H1 (cell line): Measurements from ENCODE around the gene UBE2V1. TPM values are rescaled to one million over a fixed set of nuclear protein-coding genes. Genes with fewer than 3 reads are reported as not detected.

Source experiments
- CTCF ChIA-PET: fragments of 300-600 bp; sonication (Branson Sonifier 250); formaldehyde crosslinking; loops from one replicate; lab custom pipeline; 2021; ENCODE audit not compliant: partially characterized antibody; lab: Charles Lee
- POLR2A ChIA-PET: fragments of 300-600 bp; sonication (Branson Sonifier 250); formaldehyde crosslinking; loops from one replicate; lab custom pipeline; 2021; ENCODE audit warnings: inconsistent platforms; ENCODE audit not compliant: partially characterized antibody; lab: Charles Lee
- DNase-seq, 2 experiments: peaks; one replicate each; pipeline versions ENCODE4 v3.0.0 to v3.0.0-alpha.2; 2010 to 2022; ENCODE audit warnings: low spot score in 2 of 2, low read depth in 1 of 2, mixed read lengths in 1 of 2
- FAIRE-seq: peaks from 2 replicates; lab custom pipeline; 2011; peaks lifted over from hg19 to GRCh38; lab: Jason Lieb, UNC
- H2AFZ ChIP-seq: 2 replicates; pipeline ENCODE4 v1.8.1; 2012; ENCODE audit warnings: low read length, inconsistent platforms
- H2AK5ac ChIP-seq: 2 replicates; pipeline ENCODE4 v1.6.1; 2013; ENCODE audit warnings: low read depth, low read length
- H2BK120ac ChIP-seq: replicated peaks from 2 replicates; pipeline ENCODE3; 2013; ENCODE audit warnings: low read depth, low read length, inconsistent platforms
- H2BK12ac ChIP-seq: 2 replicates; pipeline ENCODE4 v1.6.1; 2013; ENCODE audit warnings: low read depth, low read length
- H2BK15ac ChIP-seq: 2 replicates; pipeline ENCODE4 v1.6.1; 2013; ENCODE audit warnings: low read length
- H2BK20ac ChIP-seq: 2 replicates; pipeline ENCODE4 v1.6.1; 2013; ENCODE audit warnings: low read length
- H2BK5ac ChIP-seq: 2 replicates; pipeline ENCODE4 v1.6.1; 2013; ENCODE audit warnings: low read depth, low read length
- H3K14ac ChIP-seq: 2 replicates; pipeline ENCODE4 v1.6.1; 2013; ENCODE audit warnings: inconsistent platforms; ENCODE audit not compliant: insufficient read length
- H3K18ac ChIP-seq: 2 replicates; pipeline ENCODE4 v1.6.1; 2013; ENCODE audit warnings: low read length; ENCODE audit errors: extremely low read depth
- H3K23ac ChIP-seq: 2 replicates; pipeline ENCODE4 v1.6.1; 2013; ENCODE audit warnings: inconsistent platforms; ENCODE audit not compliant: insufficient read length
- H3K23me2 ChIP-seq: 2 replicates; pipeline ENCODE4 v1.6.1; 2013; ENCODE audit warnings: low read depth, low read length
- H3K27ac ChIP-seq: 2 replicates; pipeline ENCODE4 v1.6.1; 2011; ENCODE audit warnings: low read depth, low read length, inconsistent platforms
- H3K27me3 ChIP-seq, 4 experiments: replicated peaks in 1 of 4; 1 replicate in 1 of 4; 2 replicates in 3 of 4; pipeline versions ENCODE4 v1.6.1 to v1.8.1; 2011 to 2013; ENCODE audit warnings: low read length in 3 of 4, mild to moderate bottlenecking in 3 of 4, inconsistent platforms in 2 of 4, mixed read lengths in 2 of 4, moderate library complexity in 1 of 4; ENCODE audit not compliant: control insufficient read depth in 3 of 4, insufficient read depth in 3 of 4; ENCODE audit errors: extremely low read depth in 1 of 4
- H3K36me3 ChIP-seq, 4 experiments: 2 replicates each; pipeline versions ENCODE4 v1.6.1 to v1.8.1; 2011 to 2013; ENCODE audit warnings: mild to moderate bottlenecking in 4 of 4, low read length in 3 of 4, moderate library complexity in 2 of 4, control low read depth in 1 of 4, inconsistent platforms in 1 of 4; ENCODE audit not compliant: insufficient read depth in 4 of 4, control insufficient read depth in 2 of 4
- H3K4ac ChIP-seq: replicated peaks from 2 replicates; pipeline ENCODE3; 2013; ENCODE audit warnings: low read length, low read depth, mixed read lengths, inconsistent platforms; ENCODE audit not compliant: insufficient read length
- H3K4me1 ChIP-seq, 4 experiments: replicated peaks in 1 of 4; 1 replicate in 1 of 4; 2 replicates in 3 of 4; pipeline versions ENCODE4 v1.6.1 to v1.8.1; 2011 to 2013; ENCODE audit warnings: low read length in 3 of 4, inconsistent platforms in 2 of 4, mixed read lengths in 1 of 4; ENCODE audit not compliant: insufficient read depth in 4 of 4, control insufficient read depth in 3 of 4
- H3K4me2 ChIP-seq, 2 experiments: 2 replicates each; pipeline versions ENCODE4 v1.6.1 to v1.8.1; 2011 to 2013; ENCODE audit warnings: low read depth in 2 of 2, low read length in 2 of 2, control low read depth in 1 of 2, inconsistent platforms in 1 of 2, mild to moderate bottlenecking in 1 of 2; ENCODE audit not compliant: insufficient read depth in 1 of 2
- H3K4me3 ChIP-seq, 4 experiments: fragments of 200-600, 300-600 bp in 1 of 4; sonication (generic), shearing (Covaris generic), sonication (Bioruptor Twin) in 1 of 4; 2 replicates each; pipeline versions ENCODE4 v1.5.1 to v1.8.1; 2011 to 2016; ENCODE audit warnings: low read length in 4 of 4, low read depth in 3 of 4, control low read depth in 2 of 4, inconsistent platforms in 2 of 4, mild to moderate bottlenecking in 2 of 4, mixed read lengths in 1 of 4, moderate library complexity in 1 of 4; ENCODE audit not compliant: insufficient read depth in 2 of 4; ENCODE audit errors: extremely low read depth in 1 of 4
- H3K56ac ChIP-seq: replicated peaks from 2 replicates; pipeline ENCODE3; 2013; ENCODE audit warnings: low read depth, mild to moderate bottlenecking, mixed read lengths, low read length, inconsistent platforms; ENCODE audit not compliant: insufficient read length
- H3K79me1 ChIP-seq: 2 replicates; pipeline ENCODE4 v1.6.1; 2013; ENCODE audit warnings: low read depth, low read length, control low read depth
- H3K79me2 ChIP-seq, 2 experiments: 2 replicates each; pipeline versions ENCODE4 v1.6.1 to v1.8.1; 2012 to 2013; ENCODE audit warnings: low read length in 2 of 2, mild to moderate bottlenecking in 2 of 2, inconsistent platforms in 1 of 2; ENCODE audit not compliant: insufficient read depth in 2 of 2, control insufficient read depth in 1 of 2
- H3K9ac ChIP-seq, 4 experiments: replicated peaks in 1 of 4; 1 replicate in 1 of 4; 2 replicates in 3 of 4; pipeline versions ENCODE4 v1.6.1 to v1.8.1; 2011 to 2013; ENCODE audit warnings: low read depth in 3 of 4, low read length in 3 of 4, control low read depth in 2 of 4, mild to moderate bottlenecking in 2 of 4, moderate library complexity in 2 of 4, inconsistent platforms in 1 of 4; ENCODE audit errors: extremely low read depth in 1 of 4
- H3K9me3 ChIP-seq, 2 experiments: 2 replicates each; pipeline versions ENCODE4 v1.6.1 to v1.8.1; 2012 to 2013; ENCODE audit warnings: mild to moderate bottlenecking in 2 of 2, moderate library complexity in 2 of 2, control low read depth in 1 of 2, inconsistent platforms in 1 of 2, low read depth in 1 of 2, low read length in 1 of 2, mixed read lengths in 1 of 2; ENCODE audit not compliant: insufficient read depth in 2 of 2
- H4K20me1 ChIP-seq, 2 experiments: replicated peaks in 1 of 2; 2 replicates each; pipeline versions ENCODE3 to v1.8.1; 2011 to 2013; ENCODE audit warnings: inconsistent platforms in 2 of 2, low read length in 2 of 2, mild to moderate bottlenecking in 1 of 2; ENCODE audit not compliant: insufficient read depth in 2 of 2, control insufficient read depth in 1 of 2
- H4K5ac ChIP-seq: 2 replicates; pipeline ENCODE4 v1.6.1; 2013; ENCODE audit warnings: low read length, low read depth, mixed read lengths, inconsistent platforms; ENCODE audit not compliant: insufficient read length
- H4K8ac ChIP-seq: 2 replicates; pipeline ENCODE4 v1.8.0; 2013; ENCODE audit warnings: mild to moderate bottlenecking, moderate library complexity, low read length, inconsistent platforms; ENCODE audit not compliant: insufficient read depth; ENCODE audit errors: extremely low read depth
- H4K91ac ChIP-seq: replicated peaks from 2 replicates; pipeline ENCODE3; 2013; ENCODE audit warnings: low read length, mixed read lengths, inconsistent platforms; ENCODE audit not compliant: insufficient read length
- CBX5 ChIP-seq: fragments of 300-800, 300-1000 bp; sonication (generic); IDR thresholded peaks from 2 replicates; pipeline ENCODE4 v1.7.1; 2016; ENCODE audit warnings: antibody characterized with exemption, low read length, low read depth
- CHD2 ChIP-seq: IDR thresholded peaks from 2 replicates; pipeline ENCODE4 v1.6.1; 2012; ENCODE audit warnings: low read length, improper control_type of control experiment
- FOSL1 ChIP-seq: IDR thresholded peaks from 2 replicates; pipeline ENCODE4 v1.6.1; 2011; ENCODE audit warnings: mild to moderate bottlenecking, low read depth, low read length, moderate library complexity; ENCODE audit not compliant: insufficient read depth
- GTF2F1 ChIP-seq: IDR thresholded peaks from 2 replicates; pipeline ENCODE4 v1.6.1; 2012; ENCODE audit warnings: low read depth, low read length, improper control_type of control experiment, borderline replicate concordance
- HDAC6 ChIP-seq: IDR thresholded peaks from one replicate; pipeline ENCODE4 v1.7.1; 2012; ENCODE audit warnings: low read depth, mild to moderate bottlenecking, inconsistent platforms, low read length, moderate library complexity
- POLR2AphosphoS5 ChIP-seq: IDR thresholded peaks from 2 replicates; pipeline ENCODE4 v1.6.1; 2011; ENCODE audit warnings: low read depth, low read length
- RNF2 ChIP-seq: fragments of 200-900, 300-1000 bp; sonication (generic); IDR thresholded peaks from 2 replicates; pipeline ENCODE4 v1.7.1; 2016; ENCODE audit warnings: borderline replicate concordance, low read depth, mild to moderate bottlenecking, antibody characterized with exemption, low read length; ENCODE audit not compliant: poor library complexity, severe bottlenecking; ENCODE audit errors: missing control alignments
- RXRA ChIP-seq: IDR thresholded peaks from 2 replicates; pipeline ENCODE4 v1.6.1; 2011; ENCODE audit warnings: low read depth, mild to moderate bottlenecking, low read length, moderate library complexity; ENCODE audit not compliant: insufficient read depth
- SP1 ChIP-seq: IDR thresholded peaks from 2 replicates; pipeline ENCODE4 v1.6.1; 2011; ENCODE audit warnings: low read depth, low read length
- TAF1 ChIP-seq: IDR thresholded peaks from 2 replicates; pipeline ENCODE4 v1.6.1; 2011; ENCODE audit warnings: mild to moderate bottlenecking, low read depth, low read length
- WGBS, 2 experiments: shearing (Covaris generic) in 1 of 2; methylation state at CpG; one replicate each; pipeline versions ENCODE4 v1.1.6 to v1.1.7; 2013 to 2015; ENCODE audit warnings: low lambda C conversion rate in 2 of 2, mixed read lengths in 2 of 2, inconsistent platforms in 1 of 2, low coverage in 1 of 2, missing lambda C conversion rate in 1 of 2; ENCODE audit not compliant: insufficient replicate concordance in 2 of 2, insufficient coverage in 1 of 2, insufficient read length in 1 of 2; ENCODE audit errors: extremely low coverage in 1 of 2, missing lambda C conversion rate in 1 of 2; 5-methylcytosine and 5-hydroxymethylcytosine counted together
- polyA plus RNA-seq, 7 experiments: library from polyadenylated mRNA; depleted of rRNA in 3 of 7; stranded (reverse) in 5 of 7; unstranded in 2 of 7; fragments of >200 nt in 5 of 7; fragments of 200-250 nt in 2 of 7; gene quantifications; 1 replicate in 5 of 7; 2 replicates in 1 of 7; 4 replicates in 1 of 7; pipeline versions ENCODE4 v1.2.1 to v1.2.3, GENCODE V29; 2011 to 2013; ENCODE audit warnings: missing spikeins in 2 of 7, mixed read lengths in 2 of 7
- total RNA-seq: library from RNA; stranded (reverse); fragmentation: NEBNext Ultra II Directional; extraction: Animal tissue kit (Norgen Biotek cat#: 25700); gene quantifications from 2 replicates; pipeline ENCODE4 v1.2.1, GENCODE V29; 2021

The UBE2V1 gene
- total and polyA plus RNA-seq, 2 of the 8 experiments (the other 6 are each of a cell fraction or from before 2014, with no cell fraction given): 141 to 184 TPM

DNA sequence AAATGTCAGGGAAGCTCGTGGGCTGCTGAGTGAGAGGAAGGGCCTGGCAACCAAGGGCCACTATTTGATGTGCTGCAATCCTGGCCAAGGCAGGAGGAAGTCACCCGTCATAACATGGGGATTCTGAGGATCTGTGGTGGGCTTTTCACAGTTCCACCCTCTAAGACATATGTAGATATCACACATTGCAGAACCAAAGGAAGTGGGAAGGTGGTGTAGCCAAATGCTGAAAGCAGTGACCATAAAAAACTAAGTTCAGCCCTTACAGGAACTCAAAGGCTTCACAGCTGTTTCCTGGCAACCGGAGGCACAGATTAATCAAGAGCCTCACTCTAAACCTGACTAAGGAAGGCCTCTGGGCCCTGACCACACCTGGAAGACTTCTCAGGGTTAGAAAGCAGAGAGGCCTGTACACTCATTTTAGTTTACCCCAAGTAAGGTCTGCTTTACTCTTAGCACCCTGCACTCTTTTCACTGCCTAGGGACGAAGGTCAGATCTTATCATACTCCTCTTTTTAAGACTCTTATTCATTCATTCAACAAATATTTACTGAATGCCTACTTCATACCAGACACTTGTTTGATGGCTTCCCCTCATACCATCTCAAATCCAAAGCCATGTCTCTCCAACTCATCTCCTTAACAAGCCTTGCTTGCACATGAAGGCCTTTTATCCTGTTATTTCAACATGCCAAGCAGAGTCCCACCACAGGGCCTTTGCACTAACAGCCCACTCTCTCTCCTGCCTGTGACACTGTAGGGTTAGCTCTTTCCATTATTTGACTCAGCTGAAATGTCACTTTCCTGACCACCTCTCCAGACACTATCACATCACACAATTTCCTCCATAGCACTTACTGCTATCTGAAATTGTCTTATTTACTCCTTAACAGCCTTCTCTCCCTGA, 2.6 kb downstream of the UBE2V1 start:
- H3K56ac ChIP-seq: no peak overlapping the region
- TF ChIP-seq CHD2 (no peak), SP1 (no peak), HDAC6 (no peak), POLR2AphosphoS5 (no peak), RNF2 (no peak), RXRA (no peak), TAF1 (no peak), GTF2F1 (no peak), CBX5 (no peak), FOSL1 (no peak)
- H4K8ac ChIP-seq: no peak overlapping the region
- no peak overlapping the region for H2BK120ac ChIP-seq
- FAIRE-seq: no peak
- no peak overlapping the region for H2BK12ac ChIP-seq
- H3K23ac ChIP-seq: no peak overlapping the region
- H3K79me2 ChIP-seq: peaks cover 55 to 83% of the 10 kb centered on the region in 2 experiments
- DNase-seq: no peak
- no peak overlapping the region for H3K27ac ChIP-seq
- no peak overlapping the region for H2AFZ ChIP-seq
- no peak overlapping the region for H3K4ac ChIP-seq
- no peak overlapping the region for H2BK5ac ChIP-seq
- H3K36me3 ChIP-seq: peaks cover 0 to 3% (median 0%) of the 10 kb centered on the region in 4 experiments; a peak in 1 of 8 replicates
- no peaks in the 10 kb centered on the region for H3K27me3 ChIP-seq
- 88% methylated on average over 4 of the region's 4 CpGs; no CpG with 5 or more reads in 1 of the 2 experiments for WGBS, 2 experiments
- no peak overlapping the region for H2AK5ac ChIP-seq
- no peak overlapping the region; a peak in 1 of 7 replicates for H3K9ac ChIP-seq
- H3K9me3 ChIP-seq: no peaks in the 10 kb centered on the region
- CTCF ChIA-PET: interaction anchor here (0.6 to 2.8 kb wide), 8 partner anchors 11 to 127 kb away, joined by 3 to 17 read pairs (median 4); partner anchors contain the start of gene PEDS1
- no peak overlapping the region for H2BK15ac ChIP-seq
- peaks cover 17 to 28% of the 10 kb centered on the region in 2 experiments for H4K20me1 ChIP-seq
- no peak overlapping the region for H3K4me3 ChIP-seq
- H3K18ac ChIP-seq: no peak overlapping the region
- no peak overlapping the region for H2BK20ac ChIP-seq
- no peak overlapping the region for H4K91ac ChIP-seq
- H3K14ac ChIP-seq: no peak overlapping the region
- H3K79me1 ChIP-seq: peaks cover 16% of the 10 kb centered on the region
- POLR2A ChIA-PET: interaction anchor here (0.7 to 8.7 kb wide), 10 partner anchors 8 to 127 kb away, joined by 3 to 87 read pairs (median 4); partner anchors contain the start of gene SNAI1
- H4K5ac ChIP-seq: no peak overlapping the region
- H3K4me2 ChIP-seq: no peak overlapping the region; a peak in 1 of 4 replicates
- peaks cover 7% of the 10 kb centered on the region for H3K23me2 ChIP-seq
- peaks cover 3 to 13% (median 7%) of the 10 kb centered on the region in 4 experiments; a peak in 6 of 7 replicates for H3K4me1 ChIP-seq
